Endothelial cell of umbilical vein (primary cell): ENCODE results near the gene PDE1A.

Source experiments
- EZH2 ChIP-seq: IDR thresholded peaks from 2 replicates; pipeline ENCODE4 v1.6.1; 2012; ENCODE audit warnings: borderline replicate concordance, low read depth, mild to moderate bottlenecking, moderate library complexity, low read length, inconsistent platforms; ENCODE audit not compliant: severe bottlenecking
- FOS ChIP-seq: IDR thresholded peaks from 2 replicates; pipeline ENCODE4 v1.6.1; 2011; ENCODE audit warnings: mild to moderate bottlenecking, low read length, moderate library complexity, borderline replicate concordance; ENCODE audit not compliant: insufficient read depth
- POLR2A ChIP-seq: IDR thresholded peaks from 2 replicates; pipeline ENCODE4 v1.6.1; 2012; ENCODE audit warnings: low read depth, mild to moderate bottlenecking, control low read depth, low read length
- POLR2AphosphoS5 ChIP-seq: IDR thresholded peaks from 2 replicates; pipeline ENCODE4 v1.6.1; 2012; ENCODE audit warnings: low read depth, mild to moderate bottlenecking, control low read depth, low read length, moderate library complexity; ENCODE audit not compliant: insufficient read depth
- TF ChIP-seq, protein P1 (sequence below), 2 donors: IDR thresholded peaks; 1 replicate in 1 of 2; 2 replicates in 1 of 2; pipeline ENCODE4 v1.5.1; 2011; ENCODE audit warnings: low read length in 2 of 2, mild to moderate bottlenecking in 2 of 2, moderate library complexity in 2 of 2, control low read depth in 1 of 2, inconsistent platforms in 1 of 2, low read depth in 1 of 2; ENCODE audit not compliant: insufficient read depth in 1 of 2; ENCODE audit errors: extremely low read depth in 1 of 2

DNA sequence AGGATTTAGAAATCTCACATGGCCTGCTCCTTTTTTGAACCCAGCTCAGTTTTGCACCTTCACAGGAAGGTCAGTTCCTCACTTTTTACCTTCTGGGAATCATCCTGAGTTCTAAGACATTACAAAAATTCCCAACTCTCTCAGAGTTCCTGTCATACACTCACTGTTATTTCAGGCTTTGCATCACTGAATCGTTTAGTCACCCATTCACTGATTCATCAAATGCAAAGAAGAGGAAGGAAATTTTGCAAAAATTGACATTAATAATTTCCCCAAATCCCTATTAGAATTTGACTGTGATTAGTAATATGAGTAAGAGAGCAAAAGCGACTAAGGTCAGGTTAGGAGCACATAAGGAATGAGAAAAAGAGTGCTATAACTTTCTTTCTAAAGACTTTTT lies 197.5 kb downstream of the PDE1A start:
- TF ChIP-seq, protein P1, sequence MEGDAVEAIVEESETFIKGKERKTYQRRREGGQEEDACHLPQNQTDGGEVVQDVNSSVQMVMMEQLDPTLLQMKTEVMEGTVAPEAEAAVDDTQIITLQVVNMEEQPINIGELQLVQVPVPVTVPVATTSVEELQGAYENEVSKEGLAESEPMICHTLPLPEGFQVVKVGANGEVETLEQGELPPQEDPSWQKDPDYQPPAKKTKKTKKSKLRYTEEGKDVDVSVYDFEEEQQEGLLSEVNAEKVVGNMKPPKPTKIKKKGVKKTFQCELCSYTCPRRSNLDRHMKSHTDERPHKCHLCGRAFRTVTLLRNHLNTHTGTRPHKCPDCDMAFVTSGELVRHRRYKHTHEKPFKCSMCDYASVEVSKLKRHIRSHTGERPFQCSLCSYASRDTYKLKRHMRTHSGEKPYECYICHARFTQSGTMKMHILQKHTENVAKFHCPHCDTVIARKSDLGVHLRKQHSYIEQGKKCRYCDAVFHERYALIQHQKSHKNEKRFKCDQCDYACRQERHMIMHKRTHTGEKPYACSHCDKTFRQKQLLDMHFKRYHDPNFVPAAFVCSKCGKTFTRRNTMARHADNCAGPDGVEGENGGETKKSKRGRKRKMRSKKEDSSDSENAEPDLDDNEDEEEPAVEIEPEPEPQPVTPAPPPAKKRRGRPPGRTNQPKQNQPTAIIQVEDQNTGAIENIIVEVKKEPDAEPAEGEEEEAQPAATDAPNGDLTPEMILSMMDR (IDR thresholded peaks at IDR 0.05; ENCODE audit: extremely low read depth in 1 of 2, insufficient read depth in 1 of 2, low read depth in 1 of 2, low read length in 2 of 2), result no peak
- TF ChIP-seq EZH2, result no peak
- no peak for TF ChIP-seq POLR2AphosphoS5
- no peak for TF ChIP-seq POLR2A
- peak; percentile 83 for TF ChIP-seq FOS
